ENCODE measurements around the gene ANKZF1. TPM values are rescaled to one million over a fixed set of nuclear protein-coding genes. Genes with fewer than 3 reads are reported as not detected.

The ANKZF1 gene
- polyA plus RNA-seq, 1 of the 3 experiments (the other 2 are of a cell fraction): 22.3 TPM

DNA sequence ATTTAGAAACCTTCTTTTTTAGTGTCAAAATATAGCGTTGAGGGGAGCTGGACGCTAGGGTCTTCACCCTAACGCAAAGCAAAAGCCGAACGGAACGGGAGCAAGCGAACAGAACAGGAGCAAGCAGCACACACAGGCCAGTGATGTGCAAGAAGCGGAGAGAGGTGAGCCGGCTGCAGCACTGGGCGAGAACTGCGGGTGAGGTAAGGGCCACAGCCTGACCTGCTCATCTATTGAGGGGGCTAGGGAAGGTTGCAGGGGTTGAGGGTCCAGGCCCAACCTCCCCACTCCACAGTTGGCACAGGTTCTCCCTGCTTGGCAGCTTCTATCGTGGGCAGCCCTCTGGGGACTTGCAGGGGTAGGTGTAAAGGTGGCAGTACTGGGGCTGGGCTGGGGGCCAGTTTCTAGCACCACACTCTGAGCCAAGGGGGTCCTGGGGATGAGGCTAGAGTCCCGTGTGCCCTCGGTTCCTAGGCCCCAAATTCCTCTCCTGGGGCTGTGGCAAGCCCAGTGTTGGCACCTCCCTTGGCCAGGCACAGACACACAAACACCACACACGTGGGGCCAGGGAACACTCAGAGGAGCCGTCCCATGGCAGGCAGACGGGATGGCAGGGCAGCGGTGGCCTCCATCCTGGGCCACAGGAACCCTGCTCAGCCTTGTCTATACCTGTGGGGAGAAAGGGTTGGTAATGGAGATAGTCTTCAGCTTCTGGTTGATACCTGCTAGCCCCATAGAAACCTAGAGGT, 9.6 kb upstream of the ANKZF1 start:
- ChIA-PET CTCF (interaction anchor here (1.0 to 4.7 kb wide), 7 partner anchors 9 to 224 kb away, joined by 3 to 26 read pairs (median 3); partner anchors contain the start of genes ANKZF1, ATG9A, NHEJ1 and ZFAND2B), POLR2A (interaction anchor here (0.9 to 2.5 kb wide), 3 partner anchors 10 to 59 kb away, joined by 3 to 19 read pairs (median 6); partner anchors contain the start of genes ANKZF1, ATG9A and DNAJB2)
- Histone ChIP-seq H3K9me2 (no peaks in the 10 kb centered on the region), H3K79me2 (ENCODE audit: insufficient read depth) (no peaks in the 10 kb centered on the region), H2AFZ (ENCODE audit: low read depth) (no peak overlapping the region), H3K4me3 (ENCODE audit: low read depth in 2 of 2, low read length in 1 of 2) (no peak overlapping the region), H3K4me2 (0 out of 2 replicates have a peak overlapping the region, but pooled peaks have one; percentile 100), H3K9ac (no peak overlapping the region), H4K20me1 (ENCODE audit: insufficient read depth) (no peaks in the 10 kb centered on the region), H3K4me1 (ENCODE audit: control insufficient read depth in 1 of 2, insufficient read depth in 2 of 2, low read depth in 1 of 2, low read length in 1 of 2) (peaks cover 5 to 30% of the 10 kb centered on the region in 2 experiments; a peak in 3 of 4 replicates), H3K9me3 (no peaks in the 10 kb centered on the region), H3K27ac (ENCODE audit: low read depth in 2 of 2, low read length in 1 of 2) (no peak overlapping the region), H3K27me3 (ENCODE audit: insufficient read depth) (no peaks in the 10 kb centered on the region), H3K36me3 (replicated peaks in 1 of 2; ENCODE audit: control insufficient read depth in 1 of 2, insufficient read depth in 2 of 2, low read length in 1 of 2) (peaks cover 13 to 53% of the 10 kb centered on the region in 2 experiments), H3F3A (replicated peaks; ENCODE audit: insufficient read depth) (peaks cover 27% of the 10 kb centered on the region)
- TF ChIP-seq POLR2AphosphoS5 (IDR thresholded peaks at IDR 0.05; ENCODE audit: low read depth, low read length) (no peak), NRF1 (IDR thresholded peaks at IDR 0.05; ENCODE audit: low read depth, low read length) (no peak), JUND (IDR thresholded peaks at IDR 0.05) (no peak), MXI1 (IDR thresholded peaks at IDR 0.05; ENCODE audit: low read depth, low read length) (no peak), ELF1 (IDR thresholded peaks at IDR 0.05) (no peak), RCOR1 (IDR thresholded peaks at IDR 0.05; ENCODE audit: low read length) (no peak)
- TF ChIP-seq, protein P1, sequence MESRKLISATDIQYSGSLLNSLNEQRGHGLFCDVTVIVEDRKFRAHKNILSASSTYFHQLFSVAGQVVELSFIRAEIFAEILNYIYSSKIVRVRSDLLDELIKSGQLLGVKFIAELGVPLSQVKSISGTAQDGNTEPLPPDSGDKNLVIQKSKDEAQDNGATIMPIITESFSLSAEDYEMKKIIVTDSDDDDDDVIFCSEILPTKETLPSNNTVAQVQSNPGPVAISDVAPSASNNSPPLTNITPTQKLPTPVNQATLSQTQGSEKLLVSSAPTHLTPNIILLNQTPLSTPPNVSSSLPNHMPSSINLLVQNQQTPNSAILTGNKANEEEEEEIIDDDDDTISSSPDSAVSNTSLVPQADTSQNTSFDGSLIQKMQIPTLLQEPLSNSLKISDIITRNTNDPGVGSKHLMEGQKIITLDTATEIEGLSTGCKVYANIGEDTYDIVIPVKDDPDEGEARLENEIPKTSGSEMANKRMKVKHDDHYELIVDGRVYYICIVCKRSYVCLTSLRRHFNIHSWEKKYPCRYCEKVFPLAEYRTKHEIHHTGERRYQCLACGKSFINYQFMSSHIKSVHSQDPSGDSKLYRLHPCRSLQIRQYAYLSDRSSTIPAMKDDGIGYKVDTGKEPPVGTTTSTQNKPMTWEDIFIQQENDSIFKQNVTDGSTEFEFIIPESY (IDR thresholded peaks at IDR 0.05; ENCODE audit: borderline replicate concordance, low read depth): no peak
- WGBS (ENCODE audit: low lambda C conversion rate): 98% methylated on average over 13 of the region's 18 CpGs
- no peak for DNase-seq

DNA sequence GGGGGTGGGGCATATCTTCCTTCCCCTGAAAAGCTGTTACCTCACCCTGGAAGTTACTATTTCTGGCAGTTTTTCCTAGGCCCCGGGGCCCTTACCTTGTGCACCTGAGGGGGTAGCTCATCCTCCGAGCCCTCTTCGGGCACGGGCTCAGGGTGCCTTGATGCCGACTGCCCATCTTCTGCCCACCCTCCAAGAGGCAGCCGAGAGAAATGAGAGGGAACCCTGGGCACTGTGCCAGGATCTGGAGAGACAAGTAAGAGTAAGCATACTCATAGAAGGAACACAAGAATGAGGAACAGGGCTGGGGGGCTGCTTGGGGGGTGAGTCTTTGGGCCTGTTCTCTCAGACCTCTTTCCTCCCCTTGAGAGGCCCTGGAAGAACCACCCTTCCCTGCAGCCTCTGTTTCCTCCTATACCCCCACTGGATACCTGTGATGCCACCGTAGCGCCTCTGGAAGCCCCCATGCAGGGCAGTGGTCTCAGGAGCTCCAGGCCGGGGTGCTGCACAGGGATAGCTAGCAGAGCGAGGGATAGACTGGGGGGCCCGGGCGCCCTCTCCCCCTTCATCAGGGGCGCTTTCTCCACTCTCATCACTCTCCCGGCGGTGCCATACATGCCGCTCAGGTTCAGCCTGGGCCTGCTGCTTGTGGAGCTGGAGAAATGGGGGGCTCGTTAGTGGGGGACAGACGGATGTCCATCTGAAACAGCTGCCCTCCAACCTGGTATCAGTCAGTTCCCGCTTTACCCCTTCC, 8.8 kb upstream of the ANKZF1 start:
- no peaks in the 10 kb centered on the region for H4K20me1 ChIP-seq (ENCODE audit: insufficient read depth)
- H3K4me1 ChIP-seq (ENCODE audit: control insufficient read depth in 1 of 2, insufficient read depth in 2 of 2, low read depth in 1 of 2, low read length in 1 of 2): peaks cover 5 to 30% of the 10 kb centered on the region in 2 experiments; a peak in 3 of 4 replicates
- H3K27me3 ChIP-seq (ENCODE audit: insufficient read depth): no peaks in the 10 kb centered on the region
- POLR2A ChIA-PET: interaction anchor here (0.5 kb wide), 1 partner anchor 14 kb away, joined by 3 read pairs; no protein-coding TSS in a partner anchor
- DNase-seq: no peak
- H3K27ac ChIP-seq (ENCODE audit: low read depth in 2 of 2, low read length in 1 of 2): no peak overlapping the region
- H3K9me2 ChIP-seq: no peaks in the 10 kb centered on the region
- no peaks in the 10 kb centered on the region for H3K79me2 ChIP-seq (ENCODE audit: insufficient read depth)
- 96% methylated on average over 17 of the region's 19 CpGs for WGBS (ENCODE audit: low lambda C conversion rate)
- H3K4me3 ChIP-seq (ENCODE audit: low read depth in 2 of 2, low read length in 1 of 2): no peak overlapping the region
- no peaks in the 10 kb centered on the region for H3K9me3 ChIP-seq
- CTCF ChIA-PET: interaction anchor here (1.0 to 3.3 kb wide), 4 partner anchors 8 to 66 kb away, joined by 3 to 15 read pairs (median 4); partner anchors contain the start of genes ANKZF1 and ATG9A
- H3K36me3 ChIP-seq (replicated peaks in 1 of 2; ENCODE audit: control insufficient read depth in 1 of 2, insufficient read depth in 2 of 2, low read length in 1 of 2): peaks cover 10 to 55% of the 10 kb centered on the region in 2 experiments
- no peak overlapping the region for H3K4me2 ChIP-seq
- peaks cover 27% of the 10 kb centered on the region for H3F3A ChIP-seq (replicated peaks; ENCODE audit: insufficient read depth)
- no peak overlapping the region for H2AFZ ChIP-seq (ENCODE audit: low read depth)
- no peak overlapping the region for H3K9ac ChIP-seq
- TF ChIP-seq GATA2 (CRISPR knock-in tag; IDR thresholded peaks at IDR 0.05) (no peak), RFX5 (IDR thresholded peaks at IDR 0.05; ENCODE audit: low read length) (no peak), RXRA (IDR thresholded peaks at IDR 0.05; ENCODE audit: borderline replicate concordance, low read depth) (no peak), TCF12 (IDR thresholded peaks at IDR 0.05) (no peak), YY1 (IDR thresholded peaks at IDR 0.05; ENCODE audit: low read depth) (no peak), MXI1 (IDR thresholded peaks at IDR 0.05; ENCODE audit: low read depth, low read length) (no peak), SMC3 (IDR thresholded peaks at IDR 0.05; ENCODE audit: low read depth, low read length) (no peak), NRF1 (IDR thresholded peaks at IDR 0.05; ENCODE audit: low read depth, low read length) (no peak)
- TF ChIP-seq, protein P2, sequence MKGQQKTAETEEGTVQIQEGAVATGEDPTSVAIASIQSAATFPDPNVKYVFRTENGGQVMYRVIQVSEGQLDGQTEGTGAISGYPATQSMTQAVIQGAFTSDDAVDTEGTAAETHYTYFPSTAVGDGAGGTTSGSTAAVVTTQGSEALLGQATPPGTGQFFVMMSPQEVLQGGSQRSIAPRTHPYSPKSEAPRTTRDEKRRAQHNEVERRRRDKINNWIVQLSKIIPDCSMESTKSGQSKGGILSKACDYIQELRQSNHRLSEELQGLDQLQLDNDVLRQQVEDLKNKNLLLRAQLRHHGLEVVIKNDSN (IDR thresholded peaks at IDR 0.05; ENCODE audit: borderline replicate concordance, low read depth): no peak
- TF ChIP-seq, protein P3, sequence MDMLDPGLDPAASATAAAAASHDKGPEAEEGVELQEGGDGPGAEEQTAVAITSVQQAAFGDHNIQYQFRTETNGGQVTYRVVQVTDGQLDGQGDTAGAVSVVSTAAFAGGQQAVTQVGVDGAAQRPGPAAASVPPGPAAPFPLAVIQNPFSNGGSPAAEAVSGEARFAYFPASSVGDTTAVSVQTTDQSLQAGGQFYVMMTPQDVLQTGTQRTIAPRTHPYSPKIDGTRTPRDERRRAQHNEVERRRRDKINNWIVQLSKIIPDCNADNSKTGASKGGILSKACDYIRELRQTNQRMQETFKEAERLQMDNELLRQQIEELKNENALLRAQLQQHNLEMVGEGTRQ (IDR thresholded peaks at IDR 0.05; ENCODE audit: borderline replicate concordance, low read depth, low read length): no peak
- TF ChIP-seq, protein P4, sequence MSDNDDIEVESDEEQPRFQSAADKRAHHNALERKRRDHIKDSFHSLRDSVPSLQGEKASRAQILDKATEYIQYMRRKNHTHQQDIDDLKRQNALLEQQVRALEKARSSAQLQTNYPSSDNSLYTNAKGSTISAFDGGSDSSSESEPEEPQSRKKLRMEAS (IDR thresholded peaks at IDR 0.05; ENCODE audit: low read depth): no peak
- TF ChIP-seq, protein P5, sequence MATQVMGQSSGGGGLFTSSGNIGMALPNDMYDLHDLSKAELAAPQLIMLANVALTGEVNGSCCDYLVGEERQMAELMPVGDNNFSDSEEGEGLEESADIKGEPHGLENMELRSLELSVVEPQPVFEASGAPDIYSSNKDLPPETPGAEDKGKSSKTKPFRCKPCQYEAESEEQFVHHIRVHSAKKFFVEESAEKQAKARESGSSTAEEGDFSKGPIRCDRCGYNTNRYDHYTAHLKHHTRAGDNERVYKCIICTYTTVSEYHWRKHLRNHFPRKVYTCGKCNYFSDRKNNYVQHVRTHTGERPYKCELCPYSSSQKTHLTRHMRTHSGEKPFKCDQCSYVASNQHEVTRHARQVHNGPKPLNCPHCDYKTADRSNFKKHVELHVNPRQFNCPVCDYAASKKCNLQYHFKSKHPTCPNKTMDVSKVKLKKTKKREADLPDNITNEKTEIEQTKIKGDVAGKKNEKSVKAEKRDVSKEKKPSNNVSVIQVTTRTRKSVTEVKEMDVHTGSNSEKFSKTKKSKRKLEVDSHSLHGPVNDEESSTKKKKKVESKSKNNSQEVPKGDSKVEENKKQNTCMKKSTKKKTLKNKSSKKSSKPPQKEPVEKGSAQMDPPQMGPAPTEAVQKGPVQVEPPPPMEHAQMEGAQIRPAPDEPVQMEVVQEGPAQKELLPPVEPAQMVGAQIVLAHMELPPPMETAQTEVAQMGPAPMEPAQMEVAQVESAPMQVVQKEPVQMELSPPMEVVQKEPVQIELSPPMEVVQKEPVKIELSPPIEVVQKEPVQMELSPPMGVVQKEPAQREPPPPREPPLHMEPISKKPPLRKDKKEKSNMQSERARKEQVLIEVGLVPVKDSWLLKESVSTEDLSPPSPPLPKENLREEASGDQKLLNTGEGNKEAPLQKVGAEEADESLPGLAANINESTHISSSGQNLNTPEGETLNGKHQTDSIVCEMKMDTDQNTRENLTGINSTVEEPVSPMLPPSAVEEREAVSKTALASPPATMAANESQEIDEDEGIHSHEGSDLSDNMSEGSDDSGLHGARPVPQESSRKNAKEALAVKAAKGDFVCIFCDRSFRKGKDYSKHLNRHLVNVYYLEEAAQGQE (IDR thresholded peaks at IDR 0.05; ENCODE audit: low read depth, low read length): no peak

Measured in SK-N-SH (cell line).